Measurements from ENCODE around the gene SPPL3.

GRCh38 chr12:120886199-120887018 lies 17.7 kb downstream of the SPPL3 start:
- TF ChIP-seq POLR2AphosphoS5 (IDR thresholded peaks at IDR 0.05; ENCODE audit: low read depth, low read length) = no peak
- no peak for TF ChIP-seq TAF1 (IDR thresholded peaks at IDR 0.05; ENCODE audit: borderline replicate concordance, insufficient read depth, low read length)

Data from PFSK-1 (cell line).